HG03039 (cell line): ENCODE results near the gene ZDHHC11B.

Experiments
- ATAC-seq: cut with Tn5 transposase; IDR thresholded peaks from one replicate; pipeline ENCODE4 v1.9.1; 2021; ENCODE audit warnings: mild to moderate bottlenecking, moderate library complexity; ENCODE audit not compliant: unreplicated experiment

The ZDHHC11B gene

DNA sequence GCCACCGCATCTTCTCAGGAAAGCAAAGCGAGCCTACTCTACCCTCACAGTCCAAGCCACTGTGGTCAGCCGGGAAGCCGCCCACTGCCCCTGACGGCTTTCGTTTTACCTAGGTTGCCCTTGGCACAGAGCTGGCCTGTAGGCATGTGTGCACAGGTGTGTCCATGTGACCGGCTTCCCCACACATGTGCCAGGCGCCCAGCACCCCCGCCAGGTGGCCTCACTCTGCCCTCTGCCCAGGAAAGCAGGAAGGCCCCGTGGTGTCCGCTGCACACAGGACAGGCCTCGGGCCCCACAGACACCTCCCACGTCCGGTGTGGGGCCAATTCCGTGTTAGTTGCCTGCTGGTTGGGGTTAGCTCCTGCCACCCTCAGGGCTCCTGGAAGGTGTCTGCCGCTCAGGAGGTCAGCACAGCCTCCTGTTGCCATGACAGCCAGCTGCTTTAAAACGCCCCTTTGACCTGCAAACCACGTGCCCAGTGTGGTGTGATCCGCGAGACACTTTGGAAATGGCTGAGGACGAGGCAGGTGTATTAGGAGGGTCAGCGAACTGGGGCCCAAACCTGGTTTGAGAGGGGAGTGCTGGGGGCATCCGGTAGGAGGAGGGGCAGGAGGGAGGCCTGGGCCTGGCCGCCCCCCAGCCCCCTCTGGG, 120.1 kb downstream of the ZDHHC11B start:
- no peak for ATAC-seq

DNA sequence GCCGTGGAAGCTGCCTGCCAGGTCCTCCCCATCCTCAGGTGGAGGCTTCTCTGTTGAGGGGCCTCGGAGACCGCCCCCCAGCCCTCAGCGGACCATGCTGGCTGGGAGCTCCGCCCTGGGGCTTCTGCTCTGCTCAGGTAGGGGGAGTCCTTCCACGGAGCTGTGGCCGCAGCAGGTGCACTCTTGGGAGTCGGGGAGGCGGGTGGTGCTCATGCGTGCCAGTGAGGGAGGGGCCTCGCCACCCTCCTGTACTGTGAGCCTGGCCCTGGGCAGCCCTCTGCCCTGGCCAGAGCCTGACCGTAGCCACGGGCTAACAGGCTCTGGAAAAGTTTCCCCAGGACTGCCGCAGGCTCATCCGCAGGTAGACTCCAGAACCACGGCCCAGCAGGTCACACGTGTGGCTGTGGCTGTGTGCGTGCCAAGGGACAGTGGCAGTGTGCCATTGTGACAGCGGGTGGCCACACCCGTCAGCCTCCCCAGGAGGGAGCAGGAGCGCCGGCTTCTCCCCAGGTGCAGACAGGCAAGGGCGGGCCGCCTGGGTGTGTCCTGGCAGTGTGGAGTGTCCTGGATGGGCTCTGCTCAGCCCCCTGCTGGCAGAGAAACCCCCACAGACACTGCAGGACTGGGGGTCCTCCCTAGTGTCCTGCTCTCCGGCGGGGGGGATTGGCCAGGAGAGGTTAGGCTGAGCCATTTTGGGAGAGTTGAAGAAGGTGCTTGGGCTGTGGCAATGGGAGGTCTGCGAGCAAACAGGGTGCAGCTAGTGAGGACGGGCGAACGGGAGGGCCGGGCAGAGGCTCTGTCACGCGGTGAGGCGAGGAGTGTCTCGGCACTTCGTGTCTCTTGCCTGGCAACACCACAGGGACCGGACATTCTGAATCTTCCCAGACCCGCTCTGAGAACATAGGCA, 120.8 kb downstream of the ZDHHC11B start:
- no peak for ATAC-seq

DNA sequence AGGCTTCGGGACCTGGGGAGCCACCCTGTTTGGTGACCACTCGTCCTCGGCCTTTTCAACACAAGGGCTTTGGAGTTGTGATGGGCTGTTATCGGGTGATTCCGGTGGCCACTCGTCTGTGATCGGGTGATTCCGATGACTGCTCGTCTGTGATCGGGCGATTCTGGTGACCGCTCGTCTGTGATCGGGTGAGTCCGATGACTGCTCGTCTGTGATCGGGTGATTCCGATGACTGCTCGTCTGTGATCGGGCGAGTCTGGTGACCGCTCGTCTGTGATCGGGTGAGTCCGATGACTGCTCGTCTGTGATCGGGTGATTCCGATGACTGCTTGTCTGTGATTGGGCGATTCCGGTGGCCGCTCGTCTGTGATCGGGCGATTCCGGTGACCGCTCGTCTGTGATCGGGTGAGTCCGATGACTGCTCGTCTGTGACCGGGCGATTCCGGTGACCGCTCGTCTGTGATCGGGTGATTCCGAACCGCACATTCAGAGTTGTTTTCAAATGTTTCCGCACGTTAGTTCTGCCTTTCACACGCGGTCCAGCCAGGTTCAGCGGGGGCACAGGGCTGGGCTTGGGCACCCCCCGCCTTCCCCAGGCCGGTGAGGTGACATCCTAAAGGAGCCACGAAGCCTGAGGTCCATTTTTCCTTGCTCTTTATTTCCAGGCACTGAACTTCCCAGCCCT, 121.6 kb downstream of the ZDHHC11B start:
- no peak for ATAC-seq

DNA sequence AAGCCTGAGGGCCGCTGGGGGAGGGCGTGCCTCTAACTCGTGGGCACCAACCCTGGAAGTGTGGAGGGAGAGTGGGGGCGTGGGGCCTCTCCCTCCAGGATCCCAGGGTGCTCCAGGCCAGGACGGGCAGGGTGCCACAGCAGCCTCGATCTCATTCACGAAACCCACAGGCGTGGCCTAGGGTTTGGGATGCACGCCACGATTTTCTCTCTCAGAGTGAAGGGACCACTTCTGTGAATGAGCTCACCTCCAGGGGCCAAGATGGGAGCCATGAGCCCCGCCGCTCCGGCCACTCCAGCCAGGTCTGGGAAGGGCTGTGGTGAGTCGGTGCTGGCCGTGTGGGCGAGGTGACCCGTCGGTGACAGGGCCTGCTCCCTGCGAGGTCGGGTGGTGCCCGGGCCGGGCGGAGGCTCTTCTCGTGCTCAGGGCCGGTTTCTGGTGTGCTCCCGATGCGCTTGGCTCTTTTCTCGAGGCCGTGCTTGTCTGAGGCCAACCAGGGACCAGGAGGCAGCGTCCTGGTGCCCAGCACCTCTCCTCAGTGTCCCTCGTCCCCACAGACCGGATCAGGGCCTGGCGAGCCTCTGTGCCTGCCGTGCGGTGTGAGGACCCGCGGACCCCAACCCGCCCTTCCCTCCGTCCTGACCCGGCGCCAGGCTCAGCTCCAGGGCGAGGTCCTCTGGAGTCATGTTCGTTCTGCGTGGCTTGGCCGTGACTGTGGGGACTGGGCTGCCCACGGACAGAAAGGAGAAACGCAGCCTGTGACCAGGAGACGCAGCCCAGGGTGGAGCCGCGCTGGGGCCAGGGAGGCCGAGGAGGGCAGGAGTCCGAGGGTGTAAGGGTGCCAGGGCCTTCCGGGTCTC, 122.4 kb downstream of the ZDHHC11B start:
- ATAC-seq = no peak

DNA sequence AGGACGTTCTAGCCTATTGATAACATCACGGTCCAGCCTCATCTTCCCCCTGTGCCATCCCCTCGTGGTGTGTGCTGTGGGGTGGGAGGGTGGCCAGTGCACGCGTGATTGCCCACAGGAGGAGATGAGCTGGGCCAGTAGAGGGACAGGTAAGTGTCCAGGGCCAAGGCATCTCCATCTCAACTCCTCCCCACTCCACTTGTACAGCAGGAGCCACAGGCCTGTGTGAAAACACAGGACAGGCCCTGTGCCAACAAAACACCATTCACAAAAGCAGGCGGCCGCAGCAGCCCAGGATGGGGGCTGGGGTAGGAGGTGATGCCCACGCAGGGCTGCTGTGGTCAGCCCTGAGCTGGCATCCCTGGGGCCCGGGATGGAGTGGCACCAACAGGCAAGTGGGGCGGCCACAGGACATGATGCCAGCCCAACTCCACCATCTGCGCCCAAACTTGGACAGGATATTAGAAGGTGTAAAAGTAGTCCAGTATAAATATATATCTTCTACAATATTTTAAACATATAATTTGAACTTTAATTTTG, 124.0 kb downstream of the ZDHHC11B start:
- no peak for ATAC-seq
